Mesenchymal stem cell (in vitro differentiated cells and primary cell): ENCODE results near the gene MRTFA.
A peak's percentile ranks its signal among the peaks of the same experiment; 100 is the strongest.

Experiments used
- DNase-seq: peaks from one replicate; pipeline ENCODE4 v3.0.0-alpha.2; 2013
- H2AFZ ChIP-seq: one replicate; pipeline ENCODE4 v1.6.1; 2013; ENCODE audit warnings: low read depth, mild to moderate bottlenecking, control low read depth, inconsistent platforms, low read length, moderate library complexity
- H2AK5ac ChIP-seq: 2 replicates; pipeline ENCODE4 v1.6.1; 2013; ENCODE audit warnings: low read length, moderate library complexity, mild to moderate bottlenecking, inconsistent platforms; ENCODE audit not compliant: severe bottlenecking
- H2BK120ac ChIP-seq: one replicate; pipeline ENCODE4 v1.6.1; 2013; ENCODE audit warnings: low read depth, mild to moderate bottlenecking, inconsistent platforms, low read length, moderate library complexity
- H2BK12ac ChIP-seq, 2 experiments: one replicate each; pipeline ENCODE4 v1.6.1; 2013; ENCODE audit warnings: inconsistent platforms in 2 of 2, low read length in 2 of 2, mild to moderate bottlenecking in 2 of 2, moderate library complexity in 2 of 2, control low read depth in 1 of 2
- H2BK15ac ChIP-seq: one replicate; pipeline ENCODE4 v1.6.1; 2013; ENCODE audit warnings: mild to moderate bottlenecking, low read depth, inconsistent platforms; ENCODE audit not compliant: poor library complexity, severe bottlenecking
- H2BK5ac ChIP-seq: 2 replicates; pipeline ENCODE4 v1.6.1; 2013; ENCODE audit warnings: low read depth, mild to moderate bottlenecking, low read length, control low read depth, inconsistent platforms; ENCODE audit not compliant: poor library complexity, severe bottlenecking
- H3K14ac ChIP-seq, 2 experiments: one replicate each; pipeline ENCODE4 v1.6.1; 2013; ENCODE audit warnings: inconsistent platforms in 2 of 2, low read length in 2 of 2, control low read depth in 1 of 2, mild to moderate bottlenecking in 1 of 2, moderate library complexity in 1 of 2
- H3K18ac ChIP-seq, 2 experiments: one replicate each; pipeline ENCODE4 v1.6.1; 2013; ENCODE audit warnings: inconsistent platforms in 2 of 2, low read length in 2 of 2, control low read depth in 1 of 2, low read depth in 1 of 2, mild to moderate bottlenecking in 1 of 2
- H3K23ac ChIP-seq, 2 experiments: one replicate each; pipeline ENCODE4 v1.6.1; 2013; ENCODE audit warnings: inconsistent platforms in 2 of 2, low read length in 2 of 2, mild to moderate bottlenecking in 2 of 2, moderate library complexity in 2 of 2, control low read depth in 1 of 2
- H3K27ac ChIP-seq: 2 replicates; pipeline ENCODE4 v1.5.1; 2013; ENCODE audit warnings: mild to moderate bottlenecking, moderate library complexity, low read length, control low read depth, inconsistent platforms; ENCODE audit not compliant: poor library complexity, severe bottlenecking
- H3K27me3 ChIP-seq, 2 experiments: 2 replicates each; pipeline versions ENCODE4 v1.6.1 to v1.7.0; 2013; ENCODE audit warnings: low read length in 2 of 2, mild to moderate bottlenecking in 2 of 2, moderate library complexity in 2 of 2, control low read depth in 1 of 2, inconsistent platforms in 1 of 2; ENCODE audit not compliant: control insufficient read depth in 1 of 2, insufficient read depth in 1 of 2
- H3K36me3 ChIP-seq, 2 experiments: 2 replicates each; pipeline versions ENCODE4 v1.6.1 to v1.7.0; 2013; ENCODE audit warnings: low read length in 2 of 2, control low read depth in 1 of 2, inconsistent platforms in 1 of 2, low read depth in 1 of 2, mild to moderate bottlenecking in 1 of 2; ENCODE audit not compliant: insufficient read depth in 2 of 2, control insufficient read depth in 1 of 2
- H3K4ac ChIP-seq, 2 experiments: one replicate each; pipeline ENCODE4 v1.6.1; 2013; ENCODE audit warnings: inconsistent platforms in 2 of 2, low read length in 2 of 2, mild to moderate bottlenecking in 2 of 2, moderate library complexity in 2 of 2, control low read depth in 1 of 2, low read depth in 1 of 2
- H3K4me1 ChIP-seq: 2 replicates; pipeline ENCODE4 v1.6.1; 2013; ENCODE audit warnings: low read depth, low read length, control low read depth; ENCODE audit not compliant: control insufficient read depth, insufficient read depth
- H3K4me2 ChIP-seq: 2 replicates; pipeline ENCODE4 v1.6.1; 2013; ENCODE audit warnings: low read length, mild to moderate bottlenecking, inconsistent platforms; ENCODE audit not compliant: poor library complexity, severe bottlenecking
- H3K4me3 ChIP-seq, 2 experiments: 2 replicates each; pipeline versions ENCODE4 v1.5.1 to v1.7.0; 2013; ENCODE audit warnings: low read length in 2 of 2, mild to moderate bottlenecking in 2 of 2, control low read depth in 1 of 2, low read depth in 1 of 2; ENCODE audit not compliant: insufficient read depth in 1 of 2
- H3K79me1 ChIP-seq: replicated peaks from 2 replicates; pipeline ENCODE4 v1.6.1; 2013; ENCODE audit warnings: mild to moderate bottlenecking, control low read depth, low read length, inconsistent platforms; ENCODE audit not compliant: poor library complexity, severe bottlenecking
- H3K9ac ChIP-seq: 2 replicates; pipeline ENCODE4 v1.7.0; 2013; ENCODE audit warnings: mild to moderate bottlenecking, low read length, moderate library complexity
- H3K9me3 ChIP-seq: 2 replicates; pipeline ENCODE4 v1.7.0; 2013; ENCODE audit warnings: mild to moderate bottlenecking, low read length; ENCODE audit not compliant: control insufficient read depth
- H4K8ac ChIP-seq: one replicate; pipeline ENCODE4 v1.6.1; 2013; ENCODE audit warnings: inconsistent platforms, mild to moderate bottlenecking, low read length, moderate library complexity
- H4K91ac ChIP-seq: one replicate; pipeline ENCODE4 v1.6.1; 2013; ENCODE audit warnings: mild to moderate bottlenecking, low read length, inconsistent platforms
- WGBS: methylation state at CpG from one replicate; pipeline ENCODE4 v1.1.7; 2013; ENCODE audit warnings: mixed read lengths; 5-methylcytosine and 5-hydroxymethylcytosine counted together

Gene MRTFA

GRCh38 chr22:40416636-40417035, 219.9 kb downstream of the MRTFA start:
- no peaks in the 10 kb centered on the region for H3K9me3 ChIP-seq
- H4K8ac ChIP-seq, result no peak overlapping the region
- 97% methylated on average over 11 of the region's 11 CpGs for WGBS
- H3K36me3 ChIP-seq, result peaks cover 68 to 69% of the 10 kb centered on the region in 2 experiments
- peaks cover 25% of the 10 kb centered on the region for H3K4me1 ChIP-seq
- H3K23ac ChIP-seq, result no peak overlapping the region
- no peak overlapping the region for H3K18ac ChIP-seq
- no peak overlapping the region for H3K4me3 ChIP-seq
- no peak overlapping the region for H3K4ac ChIP-seq
- peaks cover 26% of the 10 kb centered on the region for H3K79me1 ChIP-seq
- H2BK15ac ChIP-seq, result no peak overlapping the region
- no peak overlapping the region for H2AFZ ChIP-seq
- H2AK5ac ChIP-seq, result no peak overlapping the region
- H3K9ac ChIP-seq, result no peak overlapping the region
- DNase-seq, result no peak
- no peak overlapping the region for H2BK12ac ChIP-seq
- H2BK5ac ChIP-seq, result no peak overlapping the region
- no peak overlapping the region for H2BK120ac ChIP-seq
- no peak overlapping the region for H4K91ac ChIP-seq
- no peak overlapping the region for H3K14ac ChIP-seq
- H3K4me2 ChIP-seq, result no peak overlapping the region
- no peaks in the 10 kb centered on the region for H3K27me3 ChIP-seq
- H3K27ac ChIP-seq, result no peak overlapping the region

- H3K4me3 ChIP-seq, result no peak overlapping the region
- H2BK15ac ChIP-seq, result no peak overlapping the region
- H2AK5ac ChIP-seq, result no peak overlapping the region
- no peak overlapping the region for H3K27ac ChIP-seq
- H3K27me3 ChIP-seq, result no peaks in the 10 kb centered on the region
- 98% methylated on average over 10 of the region's 10 CpGs for WGBS
- no peak overlapping the region for H2BK12ac ChIP-seq
- H3K79me1 ChIP-seq, result peaks cover 30% of the 10 kb centered on the region
- H3K18ac ChIP-seq, result no peak overlapping the region
- H3K9me3 ChIP-seq, result no peaks in the 10 kb centered on the region
- H3K4ac ChIP-seq, result no peak overlapping the region
- H3K9ac ChIP-seq, result no peak overlapping the region
- no peak overlapping the region for H3K14ac ChIP-seq
- H2BK120ac ChIP-seq, result no peak overlapping the region
- no peak overlapping the region for H3K4me2 ChIP-seq
- H3K23ac ChIP-seq, result no peak overlapping the region
- H2AFZ ChIP-seq, result no peak overlapping the region
- no peak overlapping the region for H4K8ac ChIP-seq
- no peak for DNase-seq
- H4K91ac ChIP-seq, result no peak overlapping the region
- H3K36me3 ChIP-seq, result peaks cover 68 to 69% of the 10 kb centered on the region in 2 experiments
- peaks cover 25% of the 10 kb centered on the region for H3K4me1 ChIP-seq
- no peak overlapping the region for H2BK5ac ChIP-seq
Observed at GRCh38 chr22:40416267-40416570, 220.3 kb downstream of the MRTFA start.

GRCh38 chr22:40415531-40416266, 220.8 kb downstream of the MRTFA start:
- H3K9ac ChIP-seq, result no peak overlapping the region
- no peak overlapping the region for H3K4me2 ChIP-seq
- H4K91ac ChIP-seq, result no peak overlapping the region
- H2AFZ ChIP-seq, result no peak overlapping the region
- H2AK5ac ChIP-seq, result no peak overlapping the region
- H3K23ac ChIP-seq, result no peak overlapping the region
- peaks cover 34% of the 10 kb centered on the region for H3K79me1 ChIP-seq
- H2BK120ac ChIP-seq, result no peak overlapping the region
- H3K18ac ChIP-seq, result no peak overlapping the region
- H2BK5ac ChIP-seq, result no peak overlapping the region
- DNase-seq, result no peak
- H3K36me3 ChIP-seq, result peaks cover 68 to 69% of the 10 kb centered on the region in 2 experiments
- no peak overlapping the region for H2BK12ac ChIP-seq
- no peak overlapping the region for H3K27ac ChIP-seq
- no peak overlapping the region for H3K4me3 ChIP-seq
- peaks cover 25% of the 10 kb centered on the region for H3K4me1 ChIP-seq
- H3K9me3 ChIP-seq, result no peaks in the 10 kb centered on the region
- 91% methylated on average over 19 of the region's 19 CpGs for WGBS
- H4K8ac ChIP-seq, result no peak overlapping the region
- H3K4ac ChIP-seq, result no peak overlapping the region
- H2BK15ac ChIP-seq, result no peak overlapping the region
- H3K14ac ChIP-seq, result no peak overlapping the region
- H3K27me3 ChIP-seq, result no peaks in the 10 kb centered on the region

GRCh38 chr22:40414838-40415505, 221.5 kb downstream of the MRTFA start:
- H3K4me1 ChIP-seq, result peaks cover 27% of the 10 kb centered on the region
- WGBS, result 98% methylated on average over 10 of the region's 10 CpGs
- no peak overlapping the region for H2AFZ ChIP-seq
- H2BK5ac ChIP-seq, result no peak overlapping the region
- peak overlapping the region in 1 of 2 experiments; percentile 11 for H2BK12ac ChIP-seq
- H3K18ac ChIP-seq, result no peak overlapping the region
- no peak overlapping the region for H2AK5ac ChIP-seq
- no peaks in the 10 kb centered on the region for H3K27me3 ChIP-seq
- H3K14ac ChIP-seq, result no peak overlapping the region
- H2BK15ac ChIP-seq, result no peak overlapping the region
- H4K8ac ChIP-seq, result no peak overlapping the region
- no peaks in the 10 kb centered on the region for H3K9me3 ChIP-seq
- H2BK120ac ChIP-seq, result no peak overlapping the region
- H3K27ac ChIP-seq, result peak overlapping the region; percentile 42
- H3K36me3 ChIP-seq, result peaks cover 68 to 69% of the 10 kb centered on the region in 2 experiments
- peaks cover 32% of the 10 kb centered on the region for H3K79me1 ChIP-seq
- peak overlapping the region; percentile 2 for H3K9ac ChIP-seq
- no peak overlapping the region for H3K4ac ChIP-seq
- no peak overlapping the region for H4K91ac ChIP-seq
- H3K4me3 ChIP-seq, result no peak overlapping the region
- no peak overlapping the region for H3K4me2 ChIP-seq
- peak overlapping the region in 1 of 2 experiments; percentile 46 for H3K23ac ChIP-seq
- DNase-seq, result no peak
